Thymus (tissue), 11 donors: ENCODE data around the gene CNTN2. TPM values are rescaled to one million over a fixed set of nuclear protein-coding genes. Genes with fewer than 3 reads are reported as not detected.

Source experiments
- DNase-seq, 9 donors: peaks; one replicate each; pipeline ENCODE4 v3.0.0-alpha.2; 2013; ENCODE audit warnings: low spot score in 9 of 9, low read depth in 6 of 9, missing footprints in 1 of 9
- H3K27ac ChIP-seq, 2 donors: one replicate each; pipeline ENCODE4 v1.5.1; 2013; ENCODE audit warnings: control low read depth in 1 of 2, low read depth in 1 of 2, low read length in 1 of 2, mild to moderate bottlenecking in 1 of 2, moderate library complexity in 1 of 2
- H3K27me3 ChIP-seq, 2 donors: one replicate each; pipeline ENCODE4 v1.5.1; 2013; ENCODE audit warnings: low read length in 1 of 2; ENCODE audit not compliant: control insufficient read depth in 2 of 2, insufficient read depth in 1 of 2
- H3K36me3 ChIP-seq, 2 donors: one replicate each; pipeline ENCODE4 v1.5.1; 2013; ENCODE audit warnings: low read length in 1 of 2, mild to moderate bottlenecking in 1 of 2, moderate library complexity in 1 of 2; ENCODE audit not compliant: control insufficient read depth in 2 of 2, insufficient read depth in 2 of 2
- H3K4me1 ChIP-seq, 2 donors: one replicate each; pipeline ENCODE4 v1.5.1; 2013; ENCODE audit warnings: low read length in 2 of 2; ENCODE audit not compliant: control insufficient read depth in 2 of 2, insufficient read depth in 2 of 2
- H3K4me3 ChIP-seq, 2 donors: one replicate each; pipeline ENCODE4 v1.5.1; 2013; ENCODE audit warnings: low read length in 2 of 2, control low read depth in 1 of 2, mild to moderate bottlenecking in 1 of 2
- H3K9me3 ChIP-seq, 2 donors: one replicate each; pipeline ENCODE4 v1.5.1; 2013; ENCODE audit warnings: low read length in 1 of 2, mild to moderate bottlenecking in 1 of 2; ENCODE audit not compliant: control insufficient read depth in 2 of 2, insufficient read depth in 1 of 2
- WGBS: extraction: QIAGEN DNeasy Blood & Tissue Kit; methylation state at CpG from one replicate; pipeline ENCODE4 v1.1.7; 2013; 5-methylcytosine and 5-hydroxymethylcytosine counted together
- polyA plus RNA-seq: library from polyadenylated mRNA; stranded (reverse); fragments of 200-250 nt; gene quantifications from one replicate; pipeline ENCODE4 v1.2.3, GENCODE V29; 2013
- total RNA-seq: library from RNA; stranded (reverse); fragments of 120-200 nt; gene quantifications from one replicate; pipeline ENCODE4 v1.2.4, GENCODE V29; 2013
- donor health status: healthy.

The CNTN2 gene
- total and polyA plus RNA-seq, 2 donors = 0.27 to 0.28 TPM

DNA sequence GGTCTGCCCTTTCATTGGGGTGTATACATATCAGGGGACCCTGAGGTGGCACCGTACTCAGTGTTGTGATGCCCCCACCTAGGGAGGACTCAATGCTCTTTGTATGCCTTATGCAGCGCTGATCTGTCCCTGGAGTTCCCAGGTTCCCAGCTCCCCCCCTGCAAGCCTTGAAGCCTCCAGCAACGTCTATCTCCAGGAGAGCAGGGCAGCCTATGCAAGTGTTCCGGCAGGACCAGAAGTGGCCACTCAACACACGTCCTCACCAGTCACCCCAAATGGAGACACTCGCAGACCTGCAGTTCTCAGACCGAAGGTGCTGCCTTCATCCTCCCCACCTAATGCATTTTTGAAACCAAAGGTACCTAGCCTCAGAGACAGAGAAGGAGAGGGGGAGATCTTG lies 25.2 kb upstream of the CNTN2 start:
- Histone ChIP-seq H3K9me3 (peaks cover 0 to 1% of the 10 kb centered on the region in 2 donors), H3K27ac (no peak overlapping the region), H3K36me3 (no peaks in the 10 kb centered on the region), H3K27me3 (peaks cover 0 to 9% of the 10 kb centered on the region in 2 donors), H3K4me1 (peaks cover 0 to 9% of the 10 kb centered on the region in 2 donors), H3K4me3 (no peak overlapping the region)
- WGBS = 97% methylated on average over 7 of the region's 7 CpGs
- no peak for DNase-seq

DNA sequence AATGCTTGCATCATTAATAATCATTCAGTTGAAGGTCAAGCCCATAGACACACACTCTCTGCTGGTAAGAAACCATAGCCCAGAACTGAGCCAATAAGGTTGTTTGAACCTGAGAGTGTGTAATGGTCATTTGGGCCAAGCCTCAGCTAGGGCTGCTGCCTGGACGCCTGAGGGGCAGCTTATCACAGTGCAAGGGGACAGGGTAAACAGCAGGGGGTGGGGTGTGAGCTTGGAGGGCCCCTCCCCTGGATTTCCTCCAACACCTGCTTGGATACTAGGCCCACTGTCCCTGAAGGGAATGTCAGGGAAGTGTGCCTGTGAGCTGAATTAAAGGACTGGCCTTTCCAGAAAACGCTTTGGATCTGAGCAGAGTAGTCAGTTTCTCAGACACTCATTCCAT lies 24.6 kb upstream of the CNTN2 start:
- no peak overlapping the region for H3K4me3 ChIP-seq
- no peak overlapping the region for H3K27ac ChIP-seq
- H3K36me3 ChIP-seq = no peaks in the 10 kb centered on the region
- peaks cover 0 to 7% of the 10 kb centered on the region in 2 donors for H3K27me3 ChIP-seq
- 95% methylated on average over 2 of the region's 2 CpGs for WGBS
- H3K9me3 ChIP-seq = peaks cover 0 to 1% of the 10 kb centered on the region in 2 donors
- no peak for DNase-seq
- peaks cover 0 to 9% of the 10 kb centered on the region in 2 donors for H3K4me1 ChIP-seq

DNA sequence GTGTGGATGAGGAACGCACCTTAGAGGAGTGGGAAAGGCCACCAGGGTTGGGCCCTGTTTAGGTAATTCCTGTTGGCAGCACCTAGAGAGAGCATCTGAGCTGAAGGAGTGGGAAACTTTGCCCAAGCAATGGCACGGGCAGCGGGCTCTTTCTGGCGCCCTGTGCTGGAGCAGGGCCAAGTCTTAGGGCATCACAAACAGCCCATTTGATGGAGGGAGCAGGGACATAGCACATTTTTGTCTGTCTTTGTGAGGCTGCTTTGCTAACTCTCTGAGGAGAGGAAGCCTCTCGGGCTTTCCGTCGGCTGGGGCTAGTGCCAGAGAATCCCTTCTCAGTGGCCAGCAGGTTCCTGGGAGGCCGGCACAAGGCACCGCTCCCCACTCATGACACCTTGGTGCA lies 22.5 kb upstream of the CNTN2 start:
- Histone ChIP-seq H3K27me3 (peaks cover 0 to 7% of the 10 kb centered on the region in 2 donors), H3K36me3 (no peaks in the 10 kb centered on the region), H3K9me3 (no peaks in the 10 kb centered on the region), H3K27ac (no peak overlapping the region), H3K4me3 (no peak overlapping the region), H3K4me1 (no peaks in the 10 kb centered on the region)
- no peak for DNase-seq
- 96% methylated on average over 9 of the region's 9 CpGs for WGBS

DNA sequence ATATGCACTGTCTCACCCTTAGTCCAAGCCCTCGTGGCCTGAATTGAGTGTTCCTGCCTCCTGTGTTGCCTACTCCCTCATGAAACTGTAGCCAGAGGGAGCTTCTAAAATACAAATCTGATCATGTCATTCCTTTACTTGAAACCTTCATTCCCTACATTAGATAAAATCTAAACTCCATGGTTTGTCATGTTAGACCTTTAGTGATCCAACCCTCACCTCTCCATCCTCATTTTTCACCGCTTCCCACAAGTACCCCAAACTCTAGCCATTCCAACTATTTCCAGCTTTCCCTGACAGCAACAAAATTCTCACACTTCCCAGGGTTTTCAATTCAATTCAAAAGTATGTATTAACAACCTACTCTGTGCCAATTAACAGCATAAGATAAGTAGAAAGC lies 18.3 kb upstream of the CNTN2 start:
- 97% methylated on average over 2 of the region's 2 CpGs for WGBS
- Histone ChIP-seq H3K4me1 (no peaks in the 10 kb centered on the region), H3K4me3 (no peak overlapping the region), H3K27ac (no peak overlapping the region), H3K36me3 (no peaks in the 10 kb centered on the region), H3K9me3 (no peaks in the 10 kb centered on the region), H3K27me3 (peaks cover 0 to 9% of the 10 kb centered on the region in 2 donors)
- DNase-seq = no peak

DNA sequence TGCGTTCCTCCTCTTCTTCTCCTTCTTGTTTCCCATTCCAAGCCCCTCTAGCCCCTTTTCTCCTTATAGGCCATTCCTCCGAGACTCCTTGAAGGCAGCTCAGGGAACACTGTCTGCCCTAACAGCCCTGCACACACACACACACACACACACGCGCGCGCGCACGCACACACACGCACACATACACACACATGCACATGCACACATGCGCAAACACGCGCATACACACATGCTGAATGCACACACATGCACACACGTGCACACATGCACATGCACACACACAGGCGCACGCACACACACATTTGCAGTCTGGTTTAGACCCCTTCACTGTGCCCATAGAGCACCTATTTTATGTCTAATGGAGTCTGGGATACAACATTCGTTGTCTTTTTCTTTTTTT lies 17.8 kb upstream of the CNTN2 start:
- no peaks in the 10 kb centered on the region for H3K36me3 ChIP-seq
- peaks cover 0 to 1% of the 10 kb centered on the region in 2 donors for H3K9me3 ChIP-seq
- H3K27ac ChIP-seq = no peak overlapping the region
- H3K4me3 ChIP-seq = no peak overlapping the region
- H3K27me3 ChIP-seq = peaks cover 0 to 13% of the 10 kb centered on the region in 2 donors
- no peaks in the 10 kb centered on the region for H3K4me1 ChIP-seq
- no peak for DNase-seq
- WGBS = 93% methylated on average over 16 of the region's 16 CpGs

DNA sequence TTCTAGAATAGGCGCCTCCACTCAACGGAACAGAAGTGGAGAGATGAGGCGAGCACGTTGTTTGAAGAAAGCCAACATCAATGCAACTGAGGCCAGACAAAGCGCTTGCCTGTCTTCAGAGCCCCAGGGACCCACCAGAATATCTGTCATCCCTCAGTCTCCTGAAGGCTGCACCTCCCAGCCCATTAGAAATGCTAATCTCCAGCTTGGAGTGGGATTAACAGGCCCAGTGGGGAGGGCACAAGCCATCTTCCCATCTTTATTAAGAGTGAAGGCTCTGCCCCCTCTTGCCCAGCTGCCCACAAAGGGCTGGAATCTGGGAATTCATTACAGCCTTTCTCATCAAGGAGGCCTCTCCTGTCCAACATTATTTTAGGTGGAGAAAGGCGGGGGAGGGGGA lies 16.8 kb upstream of the CNTN2 start:
- H3K27ac ChIP-seq = no peak overlapping the region
- no peak overlapping the region for H3K4me3 ChIP-seq
- peaks cover 0 to 1% of the 10 kb centered on the region in 2 donors for H3K9me3 ChIP-seq
- peaks cover 0 to 22% of the 10 kb centered on the region in 2 donors for H3K27me3 ChIP-seq
- no peaks in the 10 kb centered on the region for H3K4me1 ChIP-seq
- no peaks in the 10 kb centered on the region for H3K36me3 ChIP-seq
- 96% methylated on average over 6 of the region's 6 CpGs for WGBS
- no peak for DNase-seq

DNA sequence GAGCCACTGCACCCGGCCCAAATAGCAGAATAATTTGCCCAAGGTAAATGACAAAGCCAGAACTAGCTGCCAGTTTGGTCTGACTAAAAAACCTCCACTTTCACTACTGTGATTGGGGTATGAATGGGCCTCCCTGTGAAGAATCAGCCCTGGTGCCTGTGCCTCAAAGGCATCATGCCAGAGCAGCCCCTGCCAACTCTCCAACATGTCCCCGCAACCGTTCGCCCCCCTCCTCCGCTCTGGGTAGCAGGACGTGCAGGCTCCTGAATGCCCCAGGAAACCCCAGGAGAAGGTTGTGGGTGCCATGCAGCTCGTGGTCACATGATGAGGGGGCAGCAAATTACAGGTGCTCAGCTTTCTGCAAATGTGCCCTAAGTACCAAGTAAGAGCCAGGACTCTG lies 14.6 kb upstream of the CNTN2 start:
- whole genome bisulfite sequencing = 69% methylated on average over 7 of the region's 7 CpGs

DNA sequence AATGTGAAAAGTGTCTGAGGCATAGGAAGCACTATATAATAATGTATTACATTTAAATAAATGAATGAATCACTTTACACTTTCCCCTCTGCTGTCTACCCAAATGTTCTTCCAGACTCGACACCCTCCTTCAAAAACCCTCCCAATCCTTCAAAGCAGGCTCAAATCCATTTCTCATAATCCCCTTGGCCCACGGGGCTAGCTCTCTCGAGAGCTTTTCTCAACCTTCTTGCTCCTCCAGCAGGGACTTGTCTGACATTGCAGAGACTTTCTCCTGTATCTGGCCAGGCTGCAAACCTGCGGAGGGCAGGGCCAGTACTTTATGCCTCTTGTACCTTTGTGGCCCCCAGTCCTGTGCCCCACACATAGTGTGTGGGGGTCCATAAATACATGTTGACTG lies 14.1 kb upstream of the CNTN2 start:
- Histone ChIP-seq H3K36me3 (no peaks in the 10 kb centered on the region), H3K4me3 (no peak overlapping the region), H3K4me1 (no peaks in the 10 kb centered on the region), H3K27ac (no peak overlapping the region), H3K27me3 (peaks cover 0 to 35% of the 10 kb centered on the region in 2 donors), H3K9me3 (peaks cover 0 to 1% of the 10 kb centered on the region in 2 donors)
- no peak for DNase-seq
- WGBS = 88% methylated on average over 4 of the region's 4 CpGs

More for the DNA sequence above, 14.6 kb upstream of the CNTN2 start:
- Histone ChIP-seq H3K27ac (no peak overlapping the region), H3K27me3 (peaks cover 0 to 35% of the 10 kb centered on the region in 2 donors), H3K4me1 (no peaks in the 10 kb centered on the region), H3K9me3 (peaks cover 0 to 1% of the 10 kb centered on the region in 2 donors), H3K36me3 (no peaks in the 10 kb centered on the region), H3K4me3 (no peak overlapping the region)
- no peak for DNase-seq

DNA sequence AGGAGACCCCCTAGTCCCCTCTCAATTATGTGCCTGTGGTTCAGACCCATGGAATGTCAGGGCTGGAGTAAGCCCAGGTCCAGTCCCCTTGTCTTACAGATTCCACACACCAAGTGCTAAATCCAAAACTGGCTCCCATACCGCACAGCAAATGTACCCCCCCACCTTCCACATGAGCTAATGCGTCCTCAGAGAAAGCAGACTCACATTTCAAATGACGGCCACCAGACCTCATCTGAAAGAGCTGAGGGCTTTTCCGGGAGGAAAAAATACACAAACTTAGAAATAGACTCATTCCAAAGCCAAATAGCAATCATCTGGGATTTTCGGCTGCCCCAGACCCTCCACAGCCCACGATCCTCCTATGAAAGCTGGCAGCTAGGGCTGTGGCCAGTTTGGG lies 12.8 kb upstream of the CNTN2 start:
- peaks cover 0 to 1% of the 10 kb centered on the region in 2 donors for H3K9me3 ChIP-seq
- no peaks in the 10 kb centered on the region for H3K4me1 ChIP-seq
- no peaks in the 10 kb centered on the region for H3K36me3 ChIP-seq
- H3K27me3 ChIP-seq = peaks cover 0 to 35% of the 10 kb centered on the region in 2 donors
- WGBS = 94% methylated on average over 6 of the region's 6 CpGs
- H3K4me3 ChIP-seq = no peak overlapping the region
- DNase-seq = no peak
- H3K27ac ChIP-seq = no peak overlapping the region

DNA sequence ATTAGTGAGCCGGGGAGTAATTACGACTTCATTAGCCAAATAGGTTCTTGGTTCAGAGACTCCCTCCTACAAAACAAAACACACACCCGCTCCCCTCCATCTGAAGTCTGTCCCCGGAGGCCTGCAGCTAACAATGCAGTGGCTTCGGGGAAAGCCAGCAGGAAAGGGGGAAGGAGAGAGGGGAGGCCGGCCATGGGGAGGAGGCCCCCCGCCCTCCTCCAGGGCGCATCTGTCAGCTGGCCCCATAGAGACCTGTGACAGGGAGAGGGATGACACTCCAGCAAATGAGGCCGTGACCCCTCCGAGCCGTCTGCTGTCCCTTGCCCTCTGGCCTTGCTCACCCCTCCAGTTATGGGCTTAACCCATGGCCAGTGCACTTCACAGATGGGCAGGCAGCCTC lies 12.1 kb upstream of the CNTN2 start:
- Histone ChIP-seq H3K4me1 (no peaks in the 10 kb centered on the region), H3K4me3 (no peak overlapping the region), H3K27ac (no peak overlapping the region), H3K27me3 (peaks cover 0 to 35% of the 10 kb centered on the region in 2 donors), H3K36me3 (no peaks in the 10 kb centered on the region), H3K9me3 (peaks cover 0 to 1% of the 10 kb centered on the region in 2 donors)
- WGBS = 87% methylated on average over 11 of the region's 11 CpGs
- no peak for DNase-seq
